ENCODE results near the gene PVALEF.
"Not testable (repeated sequence)": the region's sequence is repeated elsewhere in the genome, so short reads cannot be mapped to it uniquely, and the experiment has no call there.

Gene PVALEF

DNA sequence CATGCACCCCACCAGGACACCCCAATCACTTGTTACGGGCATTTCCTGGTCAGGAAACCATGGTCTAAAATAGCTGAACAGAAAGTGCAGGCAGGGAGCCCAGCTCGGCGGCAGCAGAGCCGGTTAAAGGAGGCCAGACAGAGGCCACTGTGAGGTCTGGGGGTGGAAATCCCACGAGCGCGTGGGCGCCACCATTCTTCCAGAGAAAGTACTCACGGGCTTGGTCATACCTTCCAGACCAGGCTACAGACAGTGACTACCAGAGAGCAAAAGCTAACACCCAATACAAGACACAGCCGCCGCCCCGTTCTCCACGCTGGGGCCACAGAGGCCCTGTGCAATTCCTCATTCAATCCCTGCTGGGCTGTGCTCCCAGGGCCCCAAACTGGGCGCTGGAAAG is 45.6 kb downstream of the PVALEF start:
- no peak overlapping the region for H3K4me3 ChIP-seq (ENCODE audit: low read depth, low read length)

DNA sequence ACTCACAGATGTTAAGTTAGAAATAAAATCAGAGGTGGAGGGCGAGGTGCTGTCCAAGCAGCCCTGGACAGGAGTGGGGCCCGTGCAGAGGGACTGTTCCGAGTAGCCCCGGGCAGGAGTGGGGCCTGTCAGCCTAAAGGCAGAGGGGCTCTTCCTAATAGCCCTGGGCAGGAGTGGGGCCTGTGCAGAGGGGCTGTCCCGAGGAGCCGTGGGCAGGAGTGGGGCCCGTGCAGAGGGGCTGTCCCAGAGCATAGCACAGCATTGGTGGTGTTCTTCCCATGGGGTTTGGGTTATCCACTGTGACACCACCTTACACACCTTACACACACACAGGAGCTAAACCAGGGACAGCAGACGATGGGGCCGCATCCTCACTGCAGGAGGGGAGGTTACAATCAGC is 47.1 kb downstream of the PVALEF start:
- H3K4me3 ChIP-seq (ENCODE audit: low read depth, low read length) = no peak overlapping the region

DNA sequence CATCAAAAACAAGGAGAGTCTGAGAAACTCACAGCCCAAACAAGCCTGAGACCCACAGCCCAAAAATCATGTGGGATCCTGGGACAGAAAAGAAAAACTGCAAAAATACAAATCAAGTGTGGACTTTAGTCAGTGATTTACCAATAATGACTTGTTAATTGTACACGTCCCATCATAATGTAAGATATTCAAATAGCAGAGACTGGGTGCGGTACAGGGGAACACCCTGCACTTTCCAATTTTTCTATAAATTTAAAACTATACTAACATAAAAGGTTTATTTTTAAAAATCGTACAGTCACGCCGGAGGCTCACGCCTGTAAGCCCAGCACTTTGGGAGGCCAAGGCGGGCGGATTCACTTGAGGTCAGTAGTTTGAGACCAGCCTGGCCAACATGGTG is 48.7 kb downstream of the PVALEF start:
- no peak overlapping the region for H3K4me3 ChIP-seq (ENCODE audit: low read depth, low read length)

DNA sequence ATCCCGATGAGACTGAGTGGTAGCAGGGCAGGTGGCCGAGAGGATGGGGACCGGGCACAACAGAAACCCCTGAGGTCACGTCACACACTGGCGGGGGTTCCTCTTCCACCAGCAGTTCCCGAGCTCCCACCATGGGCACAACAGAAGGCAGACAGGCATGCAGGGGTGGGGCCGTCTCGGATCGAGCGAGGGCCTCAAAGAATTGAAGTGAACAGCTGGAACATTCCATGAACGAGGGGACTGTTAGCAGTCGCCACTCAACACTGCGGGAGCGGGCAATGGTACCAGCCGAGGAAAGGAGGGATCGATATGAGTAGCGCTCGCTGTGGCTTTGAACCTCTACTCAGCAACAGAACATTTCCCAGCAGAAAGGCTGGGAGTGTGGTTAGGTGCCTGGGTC is 52.2 kb downstream of the PVALEF start:
- no peak overlapping the region for H3K4me3 ChIP-seq (ENCODE audit: low read depth, low read length)

DNA sequence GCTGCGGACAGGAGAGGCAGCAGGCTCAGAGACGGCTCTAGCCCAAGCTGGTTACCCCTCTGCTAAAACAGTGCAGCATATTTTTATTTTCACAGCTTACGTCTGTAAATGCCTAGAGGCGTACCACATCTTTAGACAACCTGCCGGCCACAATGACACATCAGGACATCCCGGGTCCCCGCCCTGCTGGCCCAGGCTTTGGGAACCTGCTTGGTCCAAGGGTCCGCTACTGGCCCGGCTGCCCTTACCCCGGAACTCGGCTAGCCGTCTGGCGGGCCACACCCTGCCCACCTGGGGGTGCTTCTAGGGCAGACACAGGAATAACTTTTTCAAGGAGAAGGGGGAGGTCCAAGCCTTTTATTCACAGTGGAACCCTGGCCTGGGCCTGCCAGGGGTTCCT is 53.2 kb downstream of the PVALEF start:
- H3K4me3 ChIP-seq (ENCODE audit: low read depth, low read length) = no peak overlapping the region

DNA sequence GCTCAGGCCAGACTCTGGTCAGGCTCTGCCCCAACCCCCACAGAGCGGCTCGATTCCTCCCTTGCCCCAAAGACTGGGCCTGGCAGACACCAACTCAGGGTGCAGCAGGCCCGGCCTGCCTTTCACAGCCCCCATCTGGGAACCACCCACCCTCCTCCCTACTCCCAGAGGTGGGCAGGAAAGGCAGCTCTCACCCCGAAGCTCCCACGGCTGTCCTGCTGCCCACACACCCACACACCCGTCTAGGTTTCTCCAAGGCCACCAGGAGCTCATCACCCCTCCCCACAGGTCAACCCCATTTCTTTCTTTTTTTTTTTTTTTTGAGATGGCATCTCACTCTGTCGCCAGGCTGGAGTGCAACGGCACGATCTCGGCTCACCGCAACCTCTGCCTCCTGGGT is 53.7 kb downstream of the PVALEF start:
- no peak overlapping the region for H3K4me3 ChIP-seq (ENCODE audit: low read depth, low read length)

DNA sequence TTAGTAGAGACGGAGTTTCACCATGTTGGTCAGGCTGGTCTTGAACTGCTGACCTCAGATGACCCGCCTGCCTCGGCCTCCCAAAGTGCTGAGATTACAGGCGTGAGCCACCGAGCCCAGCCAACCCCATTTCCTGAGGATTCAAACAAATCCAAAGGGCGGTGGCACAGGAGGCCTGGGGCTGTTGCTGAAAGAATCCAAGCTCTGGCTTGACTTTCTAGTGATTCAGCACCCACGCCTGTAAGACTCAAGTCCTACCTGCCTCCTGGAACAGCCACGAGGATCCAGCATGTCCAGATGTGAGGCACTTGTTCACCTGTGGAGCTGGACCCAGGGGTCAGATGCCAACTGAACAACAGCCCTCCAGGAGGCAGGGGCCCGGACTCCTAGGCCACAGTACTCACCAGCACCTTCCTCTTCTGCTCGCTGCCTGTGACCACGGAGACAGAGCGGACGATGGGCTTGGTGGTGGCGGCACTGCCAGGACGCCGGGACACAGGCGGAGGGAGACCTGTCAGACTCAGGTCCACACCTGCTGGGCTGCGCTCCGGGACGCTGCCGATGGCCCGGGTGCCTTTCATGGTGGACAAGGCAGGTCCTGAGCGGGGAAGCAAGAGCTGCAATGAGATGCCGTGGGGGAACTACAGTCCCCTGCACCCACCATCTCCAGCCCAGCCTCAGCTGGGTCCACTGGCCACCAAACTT is 54.3 kb downstream of the PVALEF start:
- no peak overlapping the region for H3K4me3 ChIP-seq (ENCODE audit: low read depth, low read length)

DNA sequence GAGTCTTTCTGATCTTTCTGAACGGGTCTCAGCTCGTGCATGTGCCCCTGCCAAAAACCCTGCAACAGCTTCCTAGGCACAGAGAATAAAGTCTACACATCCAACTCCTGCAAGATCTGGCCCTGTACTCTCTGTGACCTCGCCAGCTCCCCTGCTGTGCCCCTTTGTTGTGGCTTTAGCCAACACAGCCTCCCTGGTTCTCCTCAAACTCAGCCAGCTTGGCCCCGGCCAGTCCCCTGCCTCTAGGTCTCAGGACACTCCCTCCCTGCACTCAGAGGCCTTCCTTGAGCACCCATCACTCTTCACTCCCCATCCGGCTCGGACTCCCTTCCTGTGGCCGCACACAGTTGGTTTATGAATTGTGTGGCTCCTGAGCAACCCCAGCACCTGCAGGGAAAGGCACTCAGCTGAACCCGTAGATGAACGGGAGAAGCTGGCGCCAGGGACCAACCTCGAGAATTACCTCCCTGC is 56.1 kb downstream of the PVALEF start:
- H3K4me3 ChIP-seq (ENCODE audit: low read depth, low read length) = no peak overlapping the region

DNA sequence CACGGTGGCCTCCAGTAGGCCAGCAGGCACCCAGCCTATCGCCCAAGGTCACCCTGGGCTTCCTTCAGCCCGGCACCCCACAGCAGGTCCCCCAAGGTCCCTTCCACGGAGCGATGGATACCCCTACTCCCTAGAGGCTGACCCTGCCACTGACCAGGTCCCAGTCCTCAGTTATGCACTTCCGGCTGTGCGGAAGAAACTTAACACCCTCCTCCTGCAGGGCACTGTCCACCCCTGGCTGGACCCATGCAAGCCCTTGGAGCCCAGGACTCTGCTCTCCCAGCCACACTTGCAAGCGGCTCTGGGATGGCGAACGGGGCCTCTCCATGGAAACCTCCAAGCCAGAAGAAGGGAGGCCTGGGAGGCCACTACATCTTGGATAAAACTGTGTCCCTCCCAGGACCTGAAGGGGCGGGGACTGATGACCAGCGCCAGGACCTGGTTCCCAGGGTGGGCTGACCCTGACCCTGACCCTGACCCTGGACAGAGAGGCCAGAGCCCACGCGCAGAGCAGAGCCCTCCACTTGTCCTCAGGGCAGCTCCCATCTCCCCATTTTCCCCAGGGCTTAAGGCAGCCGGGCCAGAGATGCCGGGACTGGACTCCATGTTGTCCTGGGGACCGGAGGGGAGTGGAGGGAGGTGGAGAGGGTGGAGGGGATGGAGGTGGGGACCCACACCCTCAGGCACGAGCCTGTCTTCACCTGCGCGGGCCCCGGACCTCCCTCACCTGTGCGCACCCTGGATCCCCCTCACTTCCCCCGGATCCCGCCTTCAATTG is 56.7 kb downstream of the PVALEF start:
- H3K4me3 ChIP-seq (ENCODE audit: low read depth, low read length) = peak overlapping the region; percentile 67

DNA sequence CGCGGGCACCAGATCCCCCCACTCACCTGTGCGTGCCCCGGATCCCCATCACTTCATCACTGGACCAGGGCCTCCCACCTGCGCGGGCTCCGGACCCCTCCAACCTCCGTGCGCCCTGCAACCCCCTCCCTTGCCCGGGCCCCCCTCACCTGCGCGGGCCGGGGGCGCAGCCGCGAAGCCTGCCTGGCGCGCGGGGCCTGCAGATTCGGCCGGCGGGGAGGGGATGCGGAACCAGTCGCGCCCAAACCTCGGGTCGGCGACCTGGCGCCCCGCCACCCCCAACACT is 57.3 kb downstream of the PVALEF start:
- H3K4me3 ChIP-seq (ENCODE audit: low read depth, low read length) = peak overlapping the region; percentile 67

DNA sequence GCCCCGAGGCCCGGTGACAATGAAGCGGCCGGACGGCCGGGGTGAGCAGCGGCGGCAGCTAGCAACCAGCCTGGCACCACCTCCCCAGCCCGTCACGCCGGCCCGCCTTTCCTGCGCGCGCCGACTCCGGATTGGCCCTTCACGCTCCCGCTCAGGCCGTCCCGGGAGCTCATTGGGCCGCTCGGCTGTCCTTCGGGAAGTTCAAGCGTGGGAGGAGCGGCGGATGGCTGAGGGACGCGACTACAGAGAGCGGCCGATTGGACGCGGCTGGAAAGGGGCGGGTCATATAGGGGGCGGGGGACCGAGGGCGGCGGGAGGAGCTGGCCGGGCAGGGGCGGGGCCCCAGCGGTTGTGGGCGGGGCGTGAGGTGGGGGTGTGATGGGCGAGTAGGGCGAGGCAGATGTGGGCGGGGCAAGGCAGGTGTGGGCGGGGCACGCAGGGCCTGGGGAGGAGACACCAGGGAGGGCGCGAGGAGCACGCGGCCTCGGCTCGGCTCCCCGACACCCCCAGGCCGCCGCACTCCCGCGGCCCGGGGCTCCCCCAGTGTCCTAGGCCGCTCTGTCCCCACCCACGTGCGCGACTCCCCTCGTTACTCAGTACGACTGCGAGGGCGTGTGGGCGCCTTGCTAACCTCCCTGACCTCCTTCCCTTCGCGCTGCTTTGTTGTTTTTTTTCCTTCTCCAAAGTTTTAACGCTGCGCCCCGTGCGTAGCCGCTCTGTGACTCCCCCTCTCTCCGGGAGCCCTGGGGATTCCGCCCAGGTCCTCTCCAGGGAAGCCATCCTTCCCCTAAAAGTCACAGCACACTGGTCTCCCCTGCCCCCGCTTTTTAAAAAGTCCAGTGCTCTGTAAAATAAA is 57.8 kb downstream of the PVALEF start, which contains the start of gene CEP131:
Gene CEP131, minus strand, starts transcription at position 60 of the 856 bp plus-strand sequence. CDS start 2,909 bp downstream, outside the sequence.
- peak within 1 kb of the TSS; percentile 67 for H3K4me3 ChIP-seq (ENCODE audit: low read depth, low read length)

DNA sequence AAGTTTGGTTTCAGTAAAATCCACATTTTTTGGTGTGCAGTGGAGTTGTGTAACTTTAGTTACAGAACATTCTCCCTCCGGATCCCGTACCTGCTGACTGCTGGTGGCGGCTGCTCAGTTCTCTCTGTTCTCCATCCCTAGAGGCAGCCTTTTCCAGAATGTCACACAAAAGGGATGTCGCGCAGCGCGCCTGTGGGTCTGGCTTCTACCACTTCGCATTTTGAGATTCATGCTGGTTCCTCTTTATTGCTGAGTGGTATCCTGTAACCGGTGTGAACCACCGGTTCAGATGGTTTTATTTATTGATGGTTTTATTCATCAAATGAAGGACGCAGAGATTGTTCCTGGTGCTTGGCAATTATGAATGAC is 58.4 kb downstream of the PVALEF start:
- H3K4me3 ChIP-seq (ENCODE audit: low read depth, low read length) = no peak overlapping the region

DNA sequence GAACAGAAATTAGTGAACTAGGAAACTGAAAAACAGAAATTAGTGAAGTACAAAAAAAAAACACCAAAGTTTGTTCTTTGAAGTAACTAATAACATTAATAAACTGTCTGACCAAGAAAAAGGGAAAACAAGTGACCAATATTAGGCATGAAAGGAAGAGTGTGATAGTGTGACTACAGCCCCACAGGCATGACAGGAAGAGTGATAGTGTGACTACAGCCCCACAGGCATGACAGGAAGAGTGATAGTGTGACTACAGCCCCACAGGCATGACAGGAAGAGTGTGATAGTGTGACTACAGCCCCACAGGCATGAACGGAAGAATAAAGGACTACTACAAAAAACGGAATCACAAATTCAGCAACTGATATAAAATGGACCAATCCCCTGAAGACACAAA is 62.3 kb downstream of the PVALEF start:
- not testable (repeated sequence) for H3K4me3 ChIP-seq (ENCODE audit: low read depth, low read length)

DNA sequence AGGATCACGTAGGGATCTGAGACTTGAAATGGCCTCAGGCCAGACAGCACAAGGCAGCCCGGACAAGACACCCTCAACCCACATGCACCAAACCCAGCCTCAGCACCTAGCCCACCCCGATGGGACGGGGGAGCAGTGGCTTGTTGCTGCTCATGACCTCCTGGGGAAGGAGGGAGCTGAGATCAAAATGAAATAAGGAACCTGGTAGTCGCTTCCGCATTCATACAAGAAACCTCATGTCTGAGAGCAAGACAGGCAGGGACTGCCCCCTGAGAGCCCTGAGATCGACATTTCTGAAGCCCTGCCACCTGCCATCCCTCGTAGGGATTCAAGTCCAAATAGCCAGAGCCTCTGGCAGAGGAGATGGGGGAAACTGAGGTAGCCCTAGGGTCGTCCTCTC is 63.1 kb downstream of the PVALEF start:
- H3K4me3 ChIP-seq (ENCODE audit: low read depth, low read length) = no peak overlapping the region

DNA sequence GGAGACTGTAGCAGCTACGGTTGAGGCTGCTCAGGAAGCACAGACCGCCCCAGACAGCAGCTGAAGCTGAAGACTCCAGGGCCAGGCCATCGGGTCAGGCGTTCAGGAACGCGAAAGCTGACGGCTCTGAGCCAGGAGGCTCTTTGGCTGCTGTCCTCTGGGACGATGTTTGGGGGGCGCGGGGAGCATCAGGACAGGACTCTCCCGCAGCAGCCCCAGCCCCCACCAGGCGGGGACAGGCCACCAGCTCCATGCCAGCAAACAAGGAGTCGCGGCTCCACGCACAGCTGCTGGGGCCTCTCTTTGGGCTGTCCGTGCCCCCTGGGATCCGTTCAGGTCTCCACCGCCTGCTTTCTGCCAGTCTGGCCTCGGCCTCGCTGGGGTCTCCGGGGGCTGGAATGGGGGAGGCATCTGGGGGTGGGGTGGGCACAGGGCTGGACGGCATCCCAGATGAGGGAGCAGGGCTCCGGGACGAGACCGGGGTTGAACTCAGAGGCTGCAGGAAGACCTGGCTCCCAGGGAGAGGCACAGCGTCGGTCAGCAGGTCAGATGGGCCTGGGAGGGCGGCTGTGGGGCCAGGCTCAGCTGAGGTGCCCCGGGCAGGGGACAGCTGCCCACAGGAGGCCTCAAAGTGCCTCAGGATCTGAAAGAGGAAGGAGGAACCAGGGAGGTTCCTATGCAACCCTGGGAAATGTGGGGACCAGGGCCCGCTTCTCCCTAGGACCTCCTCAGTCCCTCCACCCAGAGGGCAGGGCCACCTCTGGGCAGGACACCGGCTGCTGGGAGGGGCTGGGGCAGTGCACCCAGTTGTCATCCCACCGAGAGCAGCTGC is 63.7 kb downstream of the PVALEF start:
- no peak overlapping the region for H3K4me3 ChIP-seq (ENCODE audit: low read depth, low read length)

DNA sequence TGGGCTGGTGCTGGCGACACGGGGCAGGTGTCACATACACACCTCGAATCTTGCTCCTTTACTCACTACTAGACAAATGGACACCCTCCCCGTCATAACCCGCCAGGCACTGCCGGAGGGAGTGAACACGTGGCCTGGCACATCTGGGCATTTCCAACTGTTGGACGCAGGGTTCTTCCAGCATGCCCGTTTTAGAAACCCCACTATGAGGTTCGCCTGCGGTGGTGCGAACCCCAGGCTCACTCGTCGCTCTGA is 64.3 kb downstream of the PVALEF start:
- H3K4me3 ChIP-seq (ENCODE audit: low read depth, low read length) = no peak overlapping the region

DNA sequence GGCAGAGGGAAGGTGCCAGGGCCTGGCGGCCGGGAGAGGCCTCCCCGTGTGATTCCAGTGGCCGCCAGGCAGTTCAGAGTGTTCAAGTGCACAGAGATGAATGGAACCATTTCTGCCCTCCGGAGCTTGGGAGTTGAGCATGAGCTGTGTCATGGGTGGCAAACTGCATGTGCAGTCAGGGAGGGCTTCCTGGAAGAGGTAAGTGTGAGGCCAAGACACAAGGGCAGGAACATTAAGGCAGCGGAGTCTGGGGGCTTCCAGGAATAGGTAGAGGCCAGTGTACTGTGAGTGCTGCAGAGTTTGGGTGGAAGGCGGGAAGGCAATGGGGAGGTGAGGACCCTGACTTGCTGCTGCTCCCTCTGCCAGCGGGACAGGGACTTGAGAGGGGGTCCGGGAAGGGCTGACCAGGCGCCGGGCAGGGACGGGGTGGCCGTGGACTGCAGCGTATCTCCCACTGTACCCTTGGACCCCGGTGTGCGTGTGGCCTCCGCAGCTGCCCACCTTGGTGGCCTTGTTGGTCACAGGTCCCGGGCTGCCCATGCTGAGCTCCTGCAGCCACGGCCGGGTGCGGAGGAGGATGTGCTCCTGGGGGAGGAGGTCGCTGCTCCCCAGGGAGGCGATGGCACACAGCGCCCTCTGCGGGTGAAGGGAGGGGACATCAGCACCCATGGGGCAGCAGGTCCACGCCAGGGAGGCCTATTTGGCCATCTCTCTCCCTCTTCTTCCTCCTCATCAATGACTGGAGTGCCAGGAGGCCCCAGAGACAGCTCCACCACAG is 64.9 kb downstream of the PVALEF start:
- no peak overlapping the region for H3K4me3 ChIP-seq (ENCODE audit: low read depth, low read length)

DNA sequence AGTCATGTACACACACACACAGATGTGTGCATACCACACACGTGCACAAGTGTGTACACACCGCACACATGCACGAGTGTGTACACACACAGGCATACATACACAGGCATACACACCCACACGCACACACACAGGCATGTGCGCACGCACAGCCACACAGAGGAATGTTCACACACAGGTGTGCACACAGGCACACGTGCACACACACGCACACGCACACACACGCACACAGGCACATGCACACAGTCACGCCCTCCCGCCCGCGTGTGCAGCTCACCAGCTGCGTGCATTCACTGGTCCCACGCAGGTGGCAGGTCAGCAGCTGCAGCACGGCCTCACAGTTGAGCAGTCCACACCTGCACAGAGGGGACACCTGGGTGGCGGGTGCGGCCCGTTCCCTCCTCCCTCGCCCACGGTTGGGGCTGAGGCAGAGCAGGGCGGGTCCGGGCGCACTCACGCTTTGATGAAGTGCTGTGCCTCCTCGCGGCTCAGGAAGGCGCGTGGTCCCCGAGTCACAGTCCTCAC is 65.9 kb downstream of the PVALEF start:
- no peak overlapping the region for H3K4me3 ChIP-seq (ENCODE audit: low read depth, low read length)

DNA sequence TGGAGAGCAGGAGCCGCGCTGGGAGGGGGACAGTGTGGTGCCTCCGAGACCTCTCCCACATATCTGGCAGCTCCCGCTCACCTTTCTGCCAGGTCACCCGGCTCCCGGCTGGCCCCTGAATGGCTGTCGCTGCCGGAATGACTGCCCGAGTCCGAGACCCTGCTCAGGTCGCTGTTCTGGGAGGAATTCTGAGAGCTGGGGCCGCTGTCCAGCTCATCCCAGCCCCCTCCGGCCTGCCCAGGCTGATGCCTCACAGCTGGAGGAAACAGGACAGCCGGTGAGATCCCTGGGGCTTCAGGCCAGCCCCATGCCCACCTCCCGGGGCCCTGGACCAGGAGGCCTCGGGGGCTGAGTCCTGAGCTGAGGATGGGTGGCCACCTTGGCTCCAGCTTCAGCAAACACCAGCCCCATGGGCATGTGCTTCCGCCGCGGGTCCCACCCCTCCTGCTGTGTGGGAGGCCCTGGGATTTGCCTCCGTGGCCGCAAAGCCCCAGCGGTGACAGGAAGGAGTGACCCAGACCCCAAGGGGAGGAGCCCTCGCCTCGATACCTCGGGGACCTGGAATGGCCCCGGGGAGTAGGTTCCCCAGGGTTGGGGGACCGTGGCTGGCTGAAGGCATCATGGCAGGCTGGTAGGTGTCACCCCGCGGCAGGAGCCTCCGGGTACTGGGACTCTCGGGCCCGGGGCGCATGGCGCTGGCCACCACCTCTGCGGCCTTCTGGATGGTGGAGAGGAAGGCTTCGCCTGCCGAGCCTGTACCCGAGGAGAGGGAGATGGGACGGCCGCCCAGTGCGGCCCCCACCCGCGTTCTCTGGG is 66.7 kb downstream of the PVALEF start:
- H3K4me3 ChIP-seq (ENCODE audit: low read depth, low read length) = no peak overlapping the region
